ENCODE measurements around the gene LENG8.

Gene LENG8

DNA sequence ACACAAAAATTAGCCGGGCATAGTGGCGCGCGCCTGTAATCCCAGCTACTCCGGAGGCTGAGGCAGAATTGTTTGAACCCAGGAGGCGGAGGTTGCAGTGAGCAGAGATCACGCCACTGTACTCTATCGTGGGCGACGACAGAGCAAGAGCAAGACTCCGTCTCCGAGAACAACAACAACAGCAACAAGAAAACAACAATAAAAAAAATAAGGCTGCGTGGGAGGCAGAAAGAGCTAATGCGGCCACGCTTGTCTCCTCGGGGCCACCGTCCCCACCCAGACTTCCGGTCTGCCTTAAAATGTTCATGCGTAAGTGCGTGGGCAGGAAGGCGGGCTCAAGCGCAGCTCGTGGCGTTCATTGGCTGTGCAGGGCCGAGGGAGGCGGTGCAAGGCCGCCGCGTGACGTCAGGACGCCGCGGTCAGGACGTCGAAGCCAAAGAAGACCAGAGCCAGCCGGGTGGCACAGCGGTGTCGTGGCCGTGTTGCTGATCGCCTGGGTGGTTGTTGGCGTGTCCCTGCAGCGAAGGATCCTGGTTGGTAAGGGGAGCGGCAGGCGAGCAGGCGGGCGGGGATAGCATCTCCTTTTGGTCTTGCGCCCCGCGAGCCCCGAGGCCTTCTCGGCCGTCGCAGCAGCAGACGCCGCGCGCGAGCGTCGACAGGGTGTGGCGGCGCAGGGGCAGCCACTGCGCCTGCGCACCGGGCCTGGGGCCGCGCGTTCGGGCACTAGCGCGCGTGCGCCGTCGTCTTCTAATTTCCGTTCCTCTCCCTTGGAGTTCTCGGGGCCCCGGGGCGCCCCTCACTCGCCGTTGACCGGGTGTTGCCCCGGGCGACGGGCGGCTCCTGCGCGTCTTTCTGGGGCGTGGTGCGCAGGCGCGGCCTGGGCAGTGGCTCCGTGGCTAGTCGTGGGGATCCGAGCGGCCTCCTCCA, at the start of gene LENG8:
Gene LENG8, plus strand, starts transcription at position 426 of the 927 bp plus-strand sequence. CDS start 2,146 bp downstream, outside the sequence.
- peak; percentile 99 to 100 (median 100) for DNase-seq

DNA sequence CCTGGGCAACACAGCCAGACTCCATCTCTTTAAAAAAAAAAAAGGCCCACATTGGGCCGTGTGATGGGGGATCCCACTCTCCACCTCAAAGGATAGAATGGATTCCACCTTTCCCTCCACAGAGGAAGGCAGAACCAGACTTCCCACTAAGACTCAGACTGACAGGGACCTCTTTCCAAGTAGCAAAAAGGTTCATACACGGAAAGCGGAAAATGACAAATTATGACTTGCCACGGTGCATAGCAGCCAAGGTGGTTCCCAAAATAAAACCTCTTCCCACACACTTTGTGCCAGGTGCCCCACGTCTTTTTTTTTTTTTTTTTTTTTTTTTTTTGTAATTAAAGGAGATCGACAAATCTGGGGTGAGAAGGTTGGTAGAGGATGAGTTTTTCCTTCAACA, 48.1 kb upstream of the LENG8 start:
- no peak for DNase-seq

DNA sequence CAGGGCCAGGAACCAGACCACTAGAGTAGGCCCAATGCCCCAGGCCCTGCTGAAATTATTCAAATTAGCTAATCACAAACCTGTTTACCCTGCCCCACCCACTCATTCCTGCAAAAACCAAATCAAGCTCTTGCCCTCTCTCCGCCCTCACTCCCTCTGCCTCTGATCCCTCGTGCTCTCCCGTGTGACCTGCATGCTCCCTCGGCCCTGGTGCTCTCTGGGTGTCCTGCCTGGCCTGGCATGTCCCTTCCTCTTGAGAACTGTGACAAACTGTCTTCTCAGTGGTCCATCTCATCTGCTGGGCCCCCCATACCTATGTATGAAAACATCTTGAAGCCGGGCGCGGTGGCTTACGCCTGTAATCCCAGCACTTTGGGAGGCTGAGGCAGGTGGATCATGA, 45.9 kb upstream of the LENG8 start:
- DNase-seq = no peak

DNA sequence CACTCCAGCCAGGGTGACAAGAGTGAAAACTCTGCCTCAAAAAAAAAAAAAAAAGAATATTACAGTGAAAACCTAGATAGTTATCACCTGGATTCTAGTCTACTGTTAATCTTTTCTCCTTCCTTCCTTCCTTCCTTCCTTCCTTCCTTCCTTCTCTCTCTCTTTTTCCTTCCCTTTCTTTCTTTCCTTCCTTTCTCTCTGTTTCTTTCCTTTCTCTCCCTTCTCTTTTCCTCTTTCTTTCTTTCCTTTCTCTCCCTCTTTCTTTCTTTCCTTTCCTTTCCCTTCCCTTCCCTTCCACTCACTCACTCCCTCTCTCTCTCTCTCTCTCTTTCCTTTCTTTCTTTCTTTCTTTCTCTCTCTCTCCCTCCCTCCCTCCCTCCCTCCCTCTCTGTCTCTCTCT, 43.4 kb upstream of the LENG8 start:
- DNase-seq = no peak

DNA sequence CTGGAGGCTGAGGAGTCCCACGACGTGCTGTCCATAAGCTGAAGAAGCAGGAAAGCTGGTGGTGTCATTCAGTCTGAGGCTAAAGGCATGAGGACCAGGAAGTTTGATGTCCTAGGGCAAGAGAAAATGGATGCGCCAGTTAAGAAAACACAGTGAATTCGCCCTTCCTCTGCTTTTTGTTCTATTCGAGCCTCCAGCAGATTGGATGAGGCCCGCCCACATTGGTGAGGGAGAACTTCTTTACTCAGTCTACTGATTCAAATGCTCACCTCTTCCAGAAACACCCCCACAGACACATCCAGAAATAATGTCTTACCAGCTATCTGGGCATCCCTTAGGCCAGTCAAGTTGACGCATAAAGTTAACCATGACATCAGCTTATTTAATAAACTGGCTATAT, 41.2 kb upstream of the LENG8 start:
- DNase-seq = no peak

DNA sequence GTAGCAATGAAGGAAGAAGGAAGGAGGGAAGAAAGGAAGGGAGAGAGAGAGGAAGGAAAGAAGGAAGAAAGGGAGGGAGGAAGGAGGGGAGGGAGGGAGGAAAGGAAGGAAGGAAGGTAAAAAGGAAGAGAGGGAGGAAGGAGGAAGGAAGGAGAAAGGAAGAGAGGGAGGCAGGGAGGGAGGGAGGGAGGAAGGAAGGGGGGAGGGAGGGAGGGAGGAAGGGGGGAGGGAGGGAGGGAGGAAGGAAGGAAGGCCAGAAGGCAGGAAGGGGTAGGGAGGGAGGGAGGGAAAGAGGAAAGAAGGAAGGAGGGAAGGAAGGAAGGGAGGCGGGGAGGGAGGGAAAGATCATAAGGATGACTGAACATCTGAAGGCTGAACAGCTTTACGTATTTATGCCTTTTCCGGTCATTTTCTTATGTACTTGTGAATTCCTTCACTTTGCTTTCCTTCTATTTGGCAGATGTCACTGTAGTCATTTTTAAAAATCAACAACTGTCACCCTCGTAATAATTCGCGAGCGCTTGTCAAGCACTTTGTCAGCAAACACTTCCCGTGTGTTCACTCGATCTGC, 40.5 kb upstream of the LENG8 start:
- DNase-seq = no peak

DNA sequence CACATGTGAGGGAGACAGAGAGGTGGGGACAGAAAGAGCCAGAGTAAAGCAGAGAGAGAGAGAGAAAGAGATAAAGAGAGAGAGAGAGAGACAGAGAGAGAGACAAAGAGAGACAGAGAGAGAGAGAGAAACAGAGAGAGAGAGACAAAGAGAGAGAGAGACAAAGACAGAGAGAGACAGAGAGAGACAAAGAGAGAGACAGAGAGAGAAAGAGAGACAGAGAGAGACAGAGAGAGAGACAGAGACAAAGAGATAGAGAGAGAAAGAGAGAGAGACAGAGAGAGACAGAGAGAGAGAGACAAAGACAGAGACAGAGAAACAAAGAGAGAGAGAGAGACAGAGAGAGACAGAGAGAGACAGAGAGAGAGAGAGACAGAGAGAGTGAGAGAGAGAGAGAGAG, 38.0 kb upstream of the LENG8 start:
- DNase-seq = no peak

DNA sequence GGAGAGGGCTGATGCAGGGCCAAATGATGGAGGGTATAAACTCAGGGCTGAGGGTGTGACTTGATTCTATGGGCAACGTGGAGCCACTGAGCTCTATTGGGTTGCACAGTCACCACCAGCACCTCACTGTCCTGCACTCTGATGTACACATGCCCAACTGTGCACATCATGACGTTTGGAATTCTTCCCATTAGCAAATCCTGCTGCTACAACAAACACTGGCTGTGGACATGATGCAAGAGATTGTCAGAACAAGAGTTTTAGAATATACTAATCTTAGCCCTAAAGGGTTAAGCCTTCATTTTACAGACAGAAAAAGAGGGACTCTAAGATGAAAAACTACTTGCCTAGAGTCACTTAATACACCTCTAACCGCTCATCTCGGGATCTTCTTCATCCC, 36.1 kb upstream of the LENG8 start:
- DNase-seq = no peak

DNA sequence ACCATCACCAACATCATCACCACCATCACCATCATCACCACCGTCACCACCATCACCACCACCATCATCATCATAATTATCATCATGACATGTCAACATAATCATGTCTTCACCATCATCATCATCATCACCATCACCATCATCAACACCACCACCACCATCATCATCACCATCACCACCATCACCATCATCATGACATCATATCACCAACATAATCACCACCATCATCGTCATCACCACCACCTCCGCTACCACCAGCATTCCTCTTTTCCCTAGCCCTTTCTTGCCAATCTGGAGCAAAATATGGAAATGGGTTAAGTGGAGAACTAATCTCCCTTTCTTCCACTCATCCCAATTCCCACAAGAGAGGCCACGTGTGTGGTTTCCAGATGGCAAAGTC, 34.8 kb upstream of the LENG8 start:
- no peak for DNase-seq

DNA sequence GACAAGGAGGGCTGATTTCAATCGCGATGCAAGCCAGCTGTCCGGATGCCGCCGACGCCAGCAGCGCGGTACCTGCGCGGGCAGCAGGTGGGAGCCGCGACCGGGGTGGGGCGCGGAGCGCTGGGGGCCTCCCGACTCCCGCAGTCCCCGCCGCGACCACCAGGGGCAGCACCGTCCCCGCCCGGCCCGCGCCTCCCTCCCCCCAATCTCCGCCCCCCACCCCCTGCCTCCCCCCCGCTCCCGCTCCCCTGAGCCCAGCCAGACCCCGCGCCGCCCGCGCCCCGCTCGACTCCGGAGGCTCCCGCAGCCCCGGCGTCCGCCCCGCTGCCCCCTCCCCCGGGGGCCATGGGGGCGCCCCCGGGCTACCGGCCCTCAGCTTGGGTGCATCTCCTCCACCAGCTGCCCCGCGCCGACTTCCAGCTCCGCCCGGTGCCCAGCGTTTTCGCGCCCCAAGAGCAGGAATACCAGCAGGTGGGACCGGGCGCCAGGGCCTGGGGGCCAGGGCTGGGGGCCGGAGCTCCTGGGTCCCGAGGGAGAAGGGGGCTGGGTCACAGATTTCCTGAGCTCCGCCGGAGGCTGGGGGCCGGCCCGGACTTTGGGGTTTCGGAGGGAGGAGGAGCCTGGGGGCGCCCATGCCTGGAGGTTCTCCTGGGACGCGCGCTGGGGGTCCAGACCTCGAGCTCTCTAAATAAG, 33.6 kb upstream of the LENG8 start, which contains the start of gene TTYH1:
Gene TTYH1, plus strand, starts transcription at position 257 of the 693 bp plus-strand sequence. Its CDS starts 89 bp downstream, at position 346.
- DNase-seq = peak in 1 of 3 donors; percentile 42

DNA sequence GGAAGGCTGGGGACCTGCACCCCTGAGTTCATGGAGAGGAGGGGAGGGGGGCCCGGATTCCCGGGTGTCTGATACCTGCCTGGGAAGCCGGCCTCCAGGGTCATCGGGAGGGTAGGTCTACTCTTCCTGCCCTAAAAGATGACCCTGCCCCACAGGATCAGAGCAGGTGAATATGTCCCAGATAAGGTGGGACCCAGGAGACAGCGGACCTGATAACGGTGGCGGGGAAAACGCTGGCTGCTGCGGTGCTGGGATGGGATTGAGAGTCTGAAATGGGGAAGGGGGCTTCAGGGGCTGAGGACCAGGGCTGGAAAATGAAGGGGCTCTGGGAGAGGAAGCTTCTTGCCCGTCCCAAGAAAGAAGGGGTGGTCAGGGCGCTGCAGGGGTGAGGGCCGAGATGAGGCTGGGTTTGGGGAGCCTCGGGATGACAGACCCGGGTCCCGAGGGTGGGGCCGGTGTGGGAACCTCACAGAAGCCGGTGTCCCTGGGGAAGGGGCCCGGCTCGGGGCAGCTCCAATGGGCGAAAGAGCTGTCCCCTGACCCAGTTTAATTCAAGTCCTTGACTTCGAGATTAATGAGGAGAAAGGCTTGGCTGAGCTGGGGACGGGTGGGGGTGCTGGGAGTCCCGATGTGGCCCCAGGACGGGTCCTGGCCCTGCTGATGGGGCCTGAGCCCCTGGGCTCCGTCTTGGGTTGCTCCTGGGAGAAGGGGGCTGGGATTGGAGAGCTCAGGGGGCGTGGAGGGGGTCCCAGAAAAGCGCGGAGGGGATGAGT, 32.9 kb upstream of the LENG8 start:
- DNase-seq = no peak

DNA sequence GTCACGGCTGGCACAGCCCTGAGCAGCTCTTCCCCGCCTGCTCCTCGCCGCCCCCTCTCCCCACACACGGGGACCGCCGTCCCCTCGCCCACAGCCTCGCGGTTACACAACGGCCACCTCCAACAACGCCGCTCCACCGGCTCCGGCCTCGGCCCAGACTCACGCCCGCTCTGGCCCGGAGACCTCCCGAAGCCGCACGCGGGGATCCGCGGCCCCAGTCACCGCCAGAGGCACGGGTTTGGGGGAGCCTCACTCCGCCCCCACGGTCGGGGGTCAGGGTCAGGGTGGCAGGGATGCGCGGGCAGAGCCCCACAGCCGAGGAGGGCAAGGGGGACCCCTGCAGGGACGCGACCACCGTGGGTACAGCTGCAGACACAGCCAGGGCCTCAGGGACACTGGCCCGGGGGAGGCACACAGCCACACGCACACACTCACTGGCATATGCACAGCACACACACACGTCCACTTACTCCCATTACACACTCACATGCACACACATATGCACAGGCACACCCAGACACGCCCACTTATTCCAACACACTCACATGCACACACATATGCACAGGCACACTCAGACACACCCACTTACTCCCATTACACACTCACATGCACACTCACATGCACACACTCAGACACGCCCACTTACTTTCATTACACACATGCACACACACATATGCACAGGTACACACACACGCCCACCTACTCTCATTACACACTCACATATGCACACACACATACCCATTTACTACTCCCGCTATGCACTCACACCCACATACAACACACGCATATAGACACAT, 32.1 kb upstream of the LENG8 start:
- DNase-seq = no peak

DNA sequence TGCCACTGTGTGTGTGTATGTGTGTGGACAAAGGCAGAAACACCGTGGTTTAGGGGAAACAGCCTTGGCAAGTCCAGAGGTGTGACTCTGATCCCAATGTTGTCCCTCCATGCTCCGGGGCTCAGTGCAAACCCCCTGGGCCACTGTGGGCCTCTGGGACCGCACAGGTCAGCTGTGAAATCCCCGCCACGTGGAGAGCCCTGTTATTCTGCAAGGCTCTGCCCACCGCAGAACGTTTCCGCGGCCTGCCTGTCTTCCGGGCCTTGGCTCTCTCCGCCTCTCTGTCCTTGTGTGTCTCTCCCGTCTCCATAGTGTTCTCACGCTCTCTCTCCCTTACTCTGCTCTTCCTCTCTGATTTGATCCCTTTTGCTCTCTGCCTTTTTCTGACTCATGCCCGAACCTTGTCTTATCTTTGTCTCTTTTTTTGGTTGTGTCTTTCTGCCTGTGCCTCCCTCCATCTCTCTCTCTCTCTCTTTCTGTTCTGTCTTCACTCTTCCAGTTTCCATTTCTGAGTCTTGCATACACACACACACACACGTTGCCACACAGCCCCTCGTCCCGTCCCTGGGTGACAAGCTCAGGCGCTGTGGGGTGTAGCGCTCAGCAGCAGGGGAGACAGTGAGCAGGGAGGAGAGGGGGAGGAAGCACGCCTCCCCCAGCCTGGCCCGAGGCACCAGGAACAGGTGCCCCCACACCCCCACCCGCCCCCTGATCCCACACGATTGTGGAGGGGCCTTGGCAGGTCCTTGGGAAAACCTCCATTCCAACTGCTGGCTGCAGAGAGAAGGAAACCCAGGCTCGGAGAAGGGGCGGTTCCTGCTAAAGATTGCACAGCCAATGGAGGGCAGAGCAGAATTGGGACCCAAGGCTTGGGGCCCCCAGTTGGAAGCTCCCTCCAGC, 30.7 kb upstream of the LENG8 start:
- DNase-seq = peak; percentile 23 to 44 (median 37)

DNA sequence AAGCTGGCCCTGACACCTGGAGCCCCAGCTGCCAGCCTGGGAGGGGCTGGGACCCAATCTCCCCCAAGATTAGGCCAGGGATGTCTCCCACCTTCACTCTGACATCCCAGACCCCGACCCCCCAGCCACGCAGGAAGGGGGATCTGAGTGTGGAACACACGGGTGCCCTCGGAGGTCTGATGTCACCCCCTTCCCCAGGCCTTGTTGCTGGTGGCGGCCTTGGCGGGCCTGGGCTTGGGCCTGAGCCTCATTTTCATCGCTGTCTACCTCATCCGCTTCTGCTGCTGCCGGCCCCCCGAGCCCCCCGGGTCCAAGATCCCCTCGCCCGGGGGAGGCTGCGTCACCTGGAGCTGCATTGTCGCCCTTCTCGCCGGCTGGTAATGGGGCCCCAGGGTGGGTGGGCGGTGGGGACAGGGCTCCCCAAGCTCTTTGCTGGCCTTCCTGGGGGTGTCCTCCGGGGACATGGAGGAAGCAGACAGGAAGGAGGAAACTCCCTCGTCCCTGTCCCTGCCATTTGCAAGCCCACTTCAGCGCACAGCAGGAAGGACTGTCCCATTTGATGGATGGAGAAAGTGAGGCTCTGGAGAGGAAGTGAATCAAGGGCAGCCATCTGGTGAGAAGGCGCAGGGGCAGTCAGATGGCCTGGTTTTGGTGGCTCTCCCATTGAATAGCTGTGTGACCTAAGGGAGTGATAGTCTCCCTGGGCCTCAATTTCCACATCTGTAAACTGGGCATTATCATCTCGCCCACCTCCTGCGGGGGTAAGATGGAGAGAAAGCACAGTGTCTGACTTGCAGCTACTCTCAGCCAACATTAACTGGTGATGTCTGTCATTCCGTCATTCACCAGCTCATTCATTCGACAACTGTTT, 29.8 kb upstream of the LENG8 start:
- DNase-seq = no peak

DNA sequence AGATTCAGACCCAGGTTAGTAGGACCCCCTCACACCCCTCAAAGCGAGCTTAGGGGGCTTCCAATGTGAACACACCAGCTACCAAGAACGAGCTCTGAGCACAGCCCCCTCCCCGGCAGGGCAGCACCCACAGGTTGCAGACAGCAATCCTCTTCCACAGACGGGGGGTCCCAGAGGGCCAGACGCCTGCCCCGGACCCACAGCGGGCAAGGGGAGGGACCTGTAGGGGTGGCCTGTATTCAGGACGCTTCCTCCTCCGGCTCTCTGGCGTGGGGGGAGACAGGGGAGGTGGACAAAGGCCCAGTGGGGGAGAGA, 29.0 kb upstream of the LENG8 start:
- no peak for DNase-seq

DNA sequence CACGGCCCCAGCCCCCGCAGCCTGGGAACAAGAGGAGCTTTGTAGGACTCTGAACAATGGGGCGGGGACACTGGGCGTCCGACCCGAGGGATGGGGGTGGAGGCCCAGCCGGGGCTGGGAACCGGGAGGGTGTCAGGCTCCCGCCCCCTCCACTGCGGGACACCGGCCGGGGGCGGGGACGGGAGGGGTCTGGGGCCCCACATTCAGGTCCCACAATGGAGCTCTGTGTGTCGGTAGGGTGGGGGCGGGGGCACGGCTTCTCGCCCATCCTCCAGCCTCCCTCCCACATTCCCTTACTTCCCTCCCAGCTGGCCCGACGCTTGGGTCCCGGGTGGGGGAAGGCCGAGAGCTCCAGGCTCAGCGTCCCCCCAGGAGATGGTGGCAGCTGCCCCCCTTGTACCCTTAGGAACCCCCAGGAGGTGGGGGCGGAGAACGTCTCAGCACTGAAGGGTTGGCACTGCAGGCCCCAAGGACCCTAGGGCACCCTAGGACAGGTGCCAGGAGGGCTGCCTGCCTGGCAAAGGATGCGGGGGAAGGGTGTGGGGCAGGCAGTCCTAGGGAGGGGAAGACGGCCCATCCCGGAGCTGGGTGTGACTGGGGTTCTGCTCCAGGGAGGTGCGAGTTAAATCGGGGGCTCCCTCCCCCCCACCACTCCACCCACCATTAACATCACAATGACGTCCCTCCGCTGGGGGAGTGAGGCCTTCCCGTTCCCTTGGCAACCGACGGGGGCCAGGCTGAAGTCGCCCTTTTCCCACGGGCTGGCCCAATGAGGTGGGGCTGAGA, 28.4 kb upstream of the LENG8 start:
- no peak for DNase-seq

DNA sequence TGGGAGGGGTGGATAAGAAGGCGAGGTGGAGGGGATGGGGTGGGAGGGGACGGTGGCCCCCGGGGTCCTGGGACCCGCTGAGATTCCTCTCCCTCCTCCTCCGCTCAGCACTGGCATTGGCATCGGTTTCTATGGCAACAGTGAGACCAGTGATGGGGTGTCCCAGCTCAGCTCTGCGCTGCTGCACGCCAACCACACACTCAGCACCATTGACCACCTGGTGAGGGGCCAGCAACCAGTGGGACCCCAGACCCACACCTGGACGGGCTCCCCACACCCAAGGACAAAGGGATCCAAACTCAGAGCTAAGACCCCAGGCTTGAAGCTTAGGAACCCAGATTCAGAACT, 27.9 kb upstream of the LENG8 start:
- DNase-seq = no peak

DNA sequence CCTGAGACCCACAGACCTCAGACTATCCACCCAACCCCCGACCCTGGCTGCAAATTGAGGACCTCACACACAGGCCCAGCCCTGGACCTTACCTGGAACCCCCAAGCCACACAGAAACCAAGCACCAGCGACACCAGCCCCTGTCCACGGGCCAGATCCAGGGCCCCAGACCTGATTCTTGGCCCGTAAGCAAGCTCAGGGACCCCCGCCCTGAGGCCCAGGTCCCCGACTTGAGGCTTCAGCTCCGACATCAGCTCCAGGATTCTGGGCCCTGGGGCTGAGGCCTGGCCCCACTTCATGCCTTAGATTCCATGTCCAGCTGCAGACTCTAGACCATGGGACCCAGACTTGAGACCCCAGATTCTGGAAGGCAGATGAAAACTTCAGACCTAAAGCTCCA, 27.5 kb upstream of the LENG8 start:
- no peak for DNase-seq

DNA sequence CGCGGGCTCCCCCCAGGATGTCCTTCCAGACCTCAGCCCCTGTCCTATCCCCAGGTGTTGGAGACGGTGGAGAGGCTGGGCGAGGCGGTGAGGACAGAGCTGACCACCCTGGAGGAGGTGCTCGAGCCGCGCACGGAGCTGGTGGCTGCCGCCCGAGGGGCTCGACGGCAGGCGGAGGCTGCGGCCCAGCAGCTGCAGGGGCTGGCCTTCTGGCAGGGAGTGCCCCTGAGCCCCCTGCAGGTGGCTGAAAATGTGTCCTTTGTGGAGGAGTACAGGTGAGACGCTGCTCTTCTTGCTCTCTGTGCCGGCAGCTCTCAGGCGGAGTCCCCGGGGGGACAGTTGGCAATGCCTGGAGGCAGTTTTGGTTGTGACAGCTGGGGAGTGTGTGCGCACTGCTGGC, 26.9 kb upstream of the LENG8 start:
- DNase-seq = no peak

All from suppressor macrophage treated with lipopolysaccharide for 1 hour (primary cell).